Testis (tissue), 3 donors: Measurements from ENCODE around the gene CBLN2. TPM values are rescaled to one million over a fixed set of nuclear protein-coding genes. Genes with fewer than 3 reads are reported as not detected.
A peak's percentile ranks its signal among the peaks of the same experiment; 100 is the strongest.

Experiments used
- DNase-seq: peaks from one replicate; pipeline ENCODE4 v3.0.0-alpha.2; 2019
- H3K27ac ChIP-seq, 2 donors: fragments of 200-600 bp; sonication (generic); one replicate each; pipeline ENCODE4 v1.5.1; 2019
- H3K27me3 ChIP-seq: fragments of 200-600 bp; sonication (generic); one replicate; pipeline ENCODE4 v1.5.1; 2019
- H3K36me3 ChIP-seq: fragments of 200-600 bp; sonication (generic); one replicate; pipeline ENCODE4 v1.5.1; 2017; ENCODE audit warnings: low read depth; ENCODE audit errors: missing control alignments
- H3K4me1 ChIP-seq: fragments of 200-600 bp; sonication (generic); one replicate; pipeline ENCODE4 v1.5.1; 2019
- H3K4me3 ChIP-seq, 2 donors: fragments of 200-600 bp; sonication (generic); one replicate each; pipeline ENCODE4 v1.5.1; 2017 to 2019
- H3K9me3 ChIP-seq: fragments of 200-600 bp; sonication (generic); one replicate; pipeline ENCODE4 v1.5.1; 2017
- CTCF ChIP-seq, 3 experiments: fragments of 450-650 bp in 2 of 3; fragments of 200-600 bp in 1 of 3; sonication (generic) in 1 of 3; IDR thresholded peaks; one replicate each; pipeline ENCODE4 v1.5.1; 2016 to 2019; ENCODE audit warnings: antibody characterized with exemption in 3 of 3, mild to moderate bottlenecking in 2 of 3, moderate library complexity in 1 of 3
- POLR2A ChIP-seq: fragments of 450-650 bp; IDR thresholded peaks from one replicate; pipeline ENCODE4 v1.6.1; 2017; ENCODE audit warnings: antibody characterized with exemption, mild to moderate bottlenecking, moderate library complexity
- WGBS, 2 donors: methylation state at CpG; one replicate each; pipeline ENCODE4 v1.1.5; 2018; 5-methylcytosine and 5-hydroxymethylcytosine counted together
- intact Hi-C: fragments of 100-400 bp; cut with DNase I; formaldehyde crosslinking; loops from one replicate; pipeline ENCODE4 v1.15.1; 2023; ENCODE audit warnings: low total_unique reads
- polyA plus RNA-seq: library from polyadenylated mRNA; stranded (reverse); fragments of 350-450 nt; fragmentation: Illumina TruSeq; extraction: RNeasy Lipid Tissue Mini Kit (QIAGEN cat#74804); gene quantifications from one replicate; pipeline ENCODE4 v1.2.3, GENCODE V29; 2014; ENCODE audit warnings: low read depth, low replicate concordance; ENCODE audit not compliant: insufficient read depth
- total RNA-seq, 2 donors: library from RNA; depleted of rRNA; stranded (reverse); fragments of >200 nt; gene quantifications; one replicate each; pipeline ENCODE4 v1.2.3, GENCODE V29; 2016

CBLN2 gene
- total and polyA plus RNA-seq, 3 donors from 2014 or later: 0.80 to 1.8 (median 1.1) TPM

GRCh38 chr18:72543357-72544055, 636 bp downstream of the CBLN2 start:
- WGBS, 2 donors: 0 to 1% methylated on average over 25 to 70 of the region's 73 CpGs
- no peaks in the 10 kb centered on the region for H3K36me3 ChIP-seq
- no peak for DNase-seq
- peak overlapping the region; percentile 5 to 39 for H3K4me3 ChIP-seq
- no peak for TF ChIP-seq POLR2A
- no peak for TF ChIP-seq CTCF (IDR thresholded peaks at IDR 0.05)
- no peaks in the 10 kb centered on the region for H3K27me3 ChIP-seq
- H3K9me3 ChIP-seq: no peaks in the 10 kb centered on the region
- intact Hi-C loops: no loop called here
- H3K27ac ChIP-seq: no peak overlapping the region
- H3K4me1 ChIP-seq: peaks cover 4% of the 10 kb centered on the region

GRCh38 chr18:72542984-72543356, 1.2 kb downstream of the CBLN2 start:
- no peak overlapping the region for H3K27ac ChIP-seq
- no peaks in the 10 kb centered on the region for H3K27me3 ChIP-seq
- H3K4me1 ChIP-seq: peaks cover 4% of the 10 kb centered on the region
- 0% methylated on average over 15 to 20 of the region's 20 CpGs for WGBS, 2 donors
- no peaks in the 10 kb centered on the region for H3K9me3 ChIP-seq
- TF ChIP-seq CTCF (IDR thresholded peaks at IDR 0.05): no peak
- no peak for TF ChIP-seq POLR2A
- intact Hi-C loops: no loop called here
- H3K36me3 ChIP-seq: no peaks in the 10 kb centered on the region
- no peak for DNase-seq
- H3K4me3 ChIP-seq: peak overlapping the region in 1 of 2 donors; percentile 20

- H3K27me3 ChIP-seq: no peaks in the 10 kb centered on the region
- no peak overlapping the region for H3K27ac ChIP-seq
- no peaks in the 10 kb centered on the region for H3K9me3 ChIP-seq
- no peaks in the 10 kb centered on the region for H3K36me3 ChIP-seq
- peaks cover 4% of the 10 kb centered on the region for H3K4me1 ChIP-seq
- 0% methylated on average over 3 to 34 of the region's 34 CpGs for WGBS, 2 donors
- H3K4me3 ChIP-seq: peak overlapping the region; percentile 20 to 50
- intact Hi-C loops: no loop called here
- TF ChIP-seq POLR2A: no peak
- no peak for DNase-seq
Measured at GRCh38 chr18:72542342-72542741, 1.8 kb downstream of the CBLN2 start.

GRCh38 chr18:72541871-72542332, 2.2 kb downstream of the CBLN2 start:
- Histone ChIP-seq H3K9me3 (no peaks in the 10 kb centered on the region), H3K27ac (no peak overlapping the region), H3K27me3 (no peaks in the 10 kb centered on the region), H3K4me3 (peak overlapping the region; percentile 20 to 50), H3K36me3 (no peaks in the 10 kb centered on the region), H3K4me1 (peaks cover 4% of the 10 kb centered on the region)
- 0% methylated on average over 1 to 7 of the region's 59 CpGs for WGBS, 2 donors
- no peak for TF ChIP-seq POLR2A
- TF ChIP-seq CTCF (IDR thresholded peaks at IDR 0.05): no peak
- peak; percentile 23 for DNase-seq
- intact Hi-C loops: no loop called here

- H3K36me3 ChIP-seq: no peaks in the 10 kb centered on the region
- H3K27ac ChIP-seq: no peak overlapping the region
- H3K27me3 ChIP-seq: no peaks in the 10 kb centered on the region
- WGBS, 2 donors: 51 to 64% methylated on average over 5 of the region's 5 CpGs
- DNase-seq: no peak
- peaks cover 4% of the 10 kb centered on the region for H3K4me1 ChIP-seq
- no peaks in the 10 kb centered on the region for H3K9me3 ChIP-seq
- TF ChIP-seq CTCF (IDR thresholded peaks at IDR 0.05): no peak
- no peak for TF ChIP-seq POLR2A
- H3K4me3 ChIP-seq: no peak overlapping the region
- intact Hi-C loops: no loop called here
Measured at GRCh38 chr18:72539901-72540300, 4.2 kb downstream of the CBLN2 start.
